ENCODE results near the gene GPR183.

GPR183 gene

DNA sequence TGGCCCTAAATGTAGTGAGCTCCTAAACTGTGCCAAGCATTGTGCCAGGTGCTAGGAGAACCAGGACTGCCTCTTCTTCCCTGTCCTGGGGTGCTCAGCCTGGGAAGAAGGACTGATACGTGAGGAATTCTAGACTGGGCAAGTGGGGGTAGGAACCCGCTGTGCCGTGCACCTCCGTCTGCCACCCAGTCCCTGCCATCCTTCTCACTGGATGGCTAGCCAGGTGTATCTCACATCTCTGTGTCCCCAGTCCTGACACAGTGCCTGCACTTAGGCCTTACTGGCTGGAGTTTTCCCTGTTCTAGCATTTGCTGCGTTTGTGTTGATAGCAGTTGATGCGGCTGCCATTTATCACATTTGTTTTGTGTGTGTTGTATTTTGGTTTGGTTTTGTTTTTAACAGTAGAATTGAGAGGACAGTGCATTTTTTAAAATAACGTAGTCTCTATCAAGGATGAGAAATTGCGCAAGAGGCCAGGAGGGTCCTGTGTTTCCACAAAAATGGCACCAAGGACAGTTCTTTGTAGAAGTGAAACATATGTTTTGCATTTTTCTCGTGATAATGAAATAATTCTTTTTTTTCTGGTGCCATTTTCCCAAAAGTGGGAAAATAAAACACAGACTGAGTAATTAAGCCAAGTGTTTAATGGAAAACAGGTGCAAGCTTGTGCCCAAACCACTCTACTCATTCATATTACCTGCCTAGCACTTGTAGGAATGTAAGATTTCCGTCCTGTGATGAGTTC is 4.7 kb upstream of the GPR183 start:
- no peak for FAIRE-seq

DNA sequence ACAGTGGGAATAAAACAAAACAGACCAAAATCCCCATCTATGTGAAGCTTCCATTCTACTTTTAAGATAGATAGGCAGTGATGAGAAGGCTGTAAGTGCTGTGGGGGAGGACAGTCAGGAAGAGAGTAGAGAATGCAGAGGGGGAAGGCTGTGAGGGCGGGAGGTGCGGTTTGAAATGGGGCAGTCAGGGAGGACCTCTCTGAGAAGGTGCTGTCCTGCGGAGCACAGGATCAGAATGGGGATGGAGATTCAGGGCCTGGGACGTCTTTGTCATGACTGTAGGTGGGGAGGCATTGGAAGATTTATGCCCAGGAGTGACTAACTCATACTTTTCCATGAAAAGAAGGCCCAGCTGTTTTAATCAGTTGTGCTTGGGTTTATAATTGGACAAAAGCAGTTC is 3.9 kb upstream of the GPR183 start:
- no peak for FAIRE-seq

DNA sequence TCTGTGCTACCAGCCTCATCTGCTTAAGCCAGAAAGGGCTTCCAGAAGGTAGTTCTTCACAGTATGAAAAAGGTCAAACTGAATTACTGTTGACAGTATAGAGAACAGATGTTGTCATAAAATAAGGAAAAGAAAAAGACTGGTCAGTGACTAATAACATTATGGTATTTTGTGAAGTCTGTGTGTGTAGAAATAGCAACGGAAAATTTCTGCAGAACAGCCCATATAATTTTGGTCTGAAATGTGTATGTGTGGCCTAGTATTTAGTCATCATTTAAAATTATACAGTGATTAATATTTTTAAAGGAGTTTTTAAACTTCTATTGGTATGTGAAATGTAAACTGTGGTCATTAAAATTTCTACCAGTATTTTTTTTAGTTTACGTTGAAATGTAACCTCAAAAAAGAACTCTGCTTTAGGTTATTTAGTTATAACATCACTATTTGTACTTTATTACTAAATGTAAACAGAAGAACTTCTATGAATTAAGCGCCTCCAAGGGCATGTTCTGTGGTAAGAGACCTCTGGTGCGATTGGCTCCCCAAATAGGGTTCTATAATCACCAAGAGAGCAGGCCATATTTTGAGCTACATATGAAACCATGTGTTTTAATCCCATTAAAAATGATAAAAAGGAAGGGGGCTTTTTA is 3.3 kb upstream of the GPR183 start:
- peak; percentile 64 for FAIRE-seq

DNA sequence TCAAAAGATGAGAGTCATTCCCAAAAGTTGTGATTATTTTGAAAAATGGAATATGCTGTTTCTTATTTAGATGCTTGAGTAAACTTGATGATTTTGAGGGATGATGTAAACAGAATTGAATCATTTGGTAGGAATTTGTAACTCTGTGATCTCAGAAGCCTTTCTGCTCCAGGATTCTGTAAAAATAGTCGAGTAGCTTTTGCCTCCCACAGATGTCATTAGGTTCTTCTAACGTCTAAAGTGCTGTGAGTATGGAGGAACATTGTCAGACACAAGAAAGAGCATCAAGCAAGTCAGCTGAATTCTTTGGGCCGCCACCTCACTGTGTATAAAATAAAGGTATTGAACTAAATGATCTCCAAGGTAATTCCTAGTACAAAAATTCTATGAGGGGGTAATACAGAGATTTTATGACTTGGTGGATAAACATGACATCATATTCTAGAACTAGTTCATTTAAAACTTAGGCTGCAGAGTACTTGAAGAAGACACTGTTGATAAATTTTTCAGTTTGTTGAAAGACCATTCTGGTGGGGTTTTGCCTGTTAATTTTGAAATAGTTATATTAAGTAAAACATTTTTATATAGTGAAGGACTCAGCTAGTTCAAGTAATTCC is 1.4 kb upstream of the GPR183 start:
- FAIRE-seq: no peak

- FAIRE-seq: no peak
Measured at GRCh38 chr13:99307648-99308339, 595 bp upstream of the GPR183 start.

GRCh38 chr13:99305566-99305965 is 1.6 kb downstream of the GPR183 start:
- no peak for FAIRE-seq

DNA sequence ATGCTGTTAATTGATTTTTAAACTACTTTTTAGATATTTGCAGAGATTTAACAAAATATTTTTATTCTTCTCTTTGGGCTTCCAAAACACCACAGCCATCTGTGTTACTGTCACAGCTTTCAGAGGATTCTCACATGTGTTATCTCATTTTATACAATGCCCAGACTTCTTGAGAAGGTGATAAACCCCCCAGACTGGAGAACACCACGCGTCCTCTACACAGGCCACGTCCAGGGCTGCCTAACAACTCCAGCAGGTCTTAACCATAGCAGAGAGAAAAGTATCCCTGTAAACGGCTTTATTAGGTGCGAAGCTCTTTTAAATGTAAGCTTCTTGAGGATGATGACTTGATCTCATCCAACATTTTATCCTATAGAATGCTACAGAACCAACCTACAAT is 2.0 kb downstream of the GPR183 start:
- FAIRE-seq: no peak

DNA sequence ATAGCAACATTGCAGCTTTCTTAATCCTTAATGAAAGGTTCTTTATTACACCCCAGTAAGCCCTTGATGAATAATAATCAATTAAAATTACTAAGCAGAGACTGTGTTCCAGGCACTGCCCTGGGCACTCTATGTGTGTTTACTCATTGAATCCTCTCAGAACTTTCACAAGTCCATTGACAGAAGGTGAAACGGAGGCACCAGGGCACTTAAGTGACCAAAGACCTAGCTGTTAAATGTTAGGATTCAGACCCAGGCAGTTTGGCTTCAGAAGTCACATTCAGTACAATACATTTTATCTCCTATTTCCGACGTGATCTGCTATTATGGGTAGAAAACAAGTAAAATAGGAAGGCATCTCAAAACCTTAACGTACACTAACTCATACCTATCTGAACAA is 2.7 kb downstream of the GPR183 start:
- FAIRE-seq: no peak

GRCh38 chr13:99303863-99304521 is 3.2 kb downstream of the GPR183 start:
- no peak for FAIRE-seq

- no peak for FAIRE-seq
Measured at GRCh38 chr13:99302637-99303505, 4.3 kb downstream of the GPR183 start.

DNA sequence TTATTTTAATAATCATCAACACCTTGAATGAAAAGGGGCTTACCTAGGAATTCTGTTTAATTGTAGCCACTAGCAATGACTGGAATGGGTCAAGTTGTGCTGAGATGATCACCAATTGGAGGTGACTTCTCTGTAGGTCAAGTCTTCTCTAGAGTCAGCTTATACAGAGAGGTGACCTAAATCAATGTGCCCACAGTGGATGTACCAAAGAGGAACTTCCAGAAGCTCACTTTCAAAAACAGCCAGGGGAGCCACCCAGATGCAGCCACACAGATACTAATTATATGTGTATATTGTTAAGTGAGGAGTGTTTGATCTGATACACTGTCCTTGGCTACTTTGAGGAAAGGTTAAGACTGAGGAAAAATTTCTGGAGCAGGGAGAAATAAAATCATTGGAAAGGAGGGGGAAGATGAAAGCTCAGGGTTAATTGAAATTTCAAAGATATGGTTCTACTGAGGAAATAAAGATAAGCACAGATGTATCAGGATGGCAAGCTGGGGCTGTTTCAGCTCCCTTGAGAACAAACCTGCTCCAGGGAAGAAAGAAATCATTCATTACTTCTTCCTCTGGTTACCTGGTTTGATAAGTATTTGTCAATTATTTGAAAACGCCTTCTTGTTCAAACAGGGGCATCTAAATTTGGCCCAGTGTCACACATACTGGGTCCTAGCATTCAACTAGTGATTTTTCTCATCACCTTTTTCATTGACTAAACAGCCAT is 5.1 kb downstream of the GPR183 start:
- no peak for FAIRE-seq

DNA sequence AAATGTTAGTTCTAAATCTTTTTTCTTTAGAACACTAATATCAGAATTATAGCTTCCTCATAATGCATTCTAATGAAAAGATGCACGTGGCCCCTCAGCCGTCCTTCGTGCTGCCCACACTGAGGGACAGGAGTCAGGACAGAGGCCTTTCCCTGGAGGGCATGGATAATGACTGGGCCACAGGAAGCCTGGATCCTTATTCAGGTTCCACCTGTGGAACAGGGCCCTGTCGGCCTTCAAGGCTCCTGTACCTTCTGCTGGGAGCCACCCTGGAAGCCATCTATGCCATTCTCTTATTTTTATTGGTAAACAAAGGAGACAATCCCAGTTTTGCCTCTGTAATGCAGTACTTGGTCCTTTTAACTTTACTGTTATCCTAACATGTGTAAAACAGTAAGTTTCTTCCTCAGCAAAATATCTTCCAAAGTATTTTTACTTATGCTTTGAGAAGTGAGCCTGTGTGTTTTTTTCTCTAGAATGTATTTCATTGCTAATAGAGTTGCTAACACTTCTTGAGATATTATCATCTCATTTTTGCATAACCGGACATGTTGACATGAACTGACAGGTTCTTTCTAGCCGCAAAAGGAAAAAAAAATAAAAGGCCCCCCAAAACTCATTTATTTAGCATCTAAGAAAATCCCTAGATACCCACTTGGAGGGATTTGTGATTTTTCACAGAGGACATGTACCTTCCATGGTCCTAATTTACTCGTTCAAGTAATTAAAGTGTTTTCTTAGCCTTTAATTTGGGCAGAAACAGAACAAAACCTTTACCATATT is 6.0 kb downstream of the GPR183 start:
- FAIRE-seq: no peak

DNA sequence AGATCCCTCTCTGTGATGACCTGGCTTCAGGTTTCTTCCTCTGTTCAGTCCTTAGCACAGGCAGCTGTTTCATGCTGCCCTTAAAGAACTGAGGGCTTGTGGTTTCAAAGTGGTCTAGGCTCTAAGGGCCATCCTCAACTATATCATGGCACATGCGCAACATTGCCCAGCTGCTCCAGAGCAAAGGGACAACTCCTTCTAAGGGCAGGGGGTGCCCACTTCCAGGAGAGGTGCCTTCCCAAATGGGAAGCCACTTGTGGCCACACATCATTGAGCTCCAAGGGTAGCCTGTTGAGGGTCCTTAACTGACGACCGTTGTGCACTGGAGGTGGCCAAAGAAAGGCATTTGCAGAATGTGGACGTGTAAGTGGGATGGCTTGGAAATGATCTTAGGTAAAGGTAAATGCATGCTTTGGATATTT is 7.3 kb downstream of the GPR183 start:
- FAIRE-seq: no peak

- FAIRE-seq: no peak
Measured at GRCh38 chr13:99299256-99299919, 7.8 kb downstream of the GPR183 start.

DNA sequence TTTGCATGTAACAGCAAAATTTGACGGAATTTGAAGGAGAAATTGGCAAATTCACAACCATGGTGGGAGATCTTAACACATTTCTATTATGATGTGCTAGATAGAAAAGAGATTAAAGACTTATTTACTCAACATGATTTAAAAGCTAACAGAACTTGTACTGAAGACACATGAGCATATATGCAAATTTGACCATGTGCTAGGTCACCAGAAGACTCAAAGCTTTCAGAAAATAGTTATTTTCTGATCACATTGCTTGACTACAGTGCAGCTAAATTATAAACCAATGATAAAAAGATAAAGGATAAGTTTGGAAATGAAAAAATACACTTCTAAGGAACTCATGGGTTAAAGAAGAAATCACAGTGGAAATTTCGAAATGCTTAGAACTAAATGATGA is 9.1 kb downstream of the GPR183 start:
- FAIRE-seq: no peak

GRCh38 chr13:99297331-99297730 is 9.9 kb downstream of the GPR183 start:
- no peak for FAIRE-seq

DNA sequence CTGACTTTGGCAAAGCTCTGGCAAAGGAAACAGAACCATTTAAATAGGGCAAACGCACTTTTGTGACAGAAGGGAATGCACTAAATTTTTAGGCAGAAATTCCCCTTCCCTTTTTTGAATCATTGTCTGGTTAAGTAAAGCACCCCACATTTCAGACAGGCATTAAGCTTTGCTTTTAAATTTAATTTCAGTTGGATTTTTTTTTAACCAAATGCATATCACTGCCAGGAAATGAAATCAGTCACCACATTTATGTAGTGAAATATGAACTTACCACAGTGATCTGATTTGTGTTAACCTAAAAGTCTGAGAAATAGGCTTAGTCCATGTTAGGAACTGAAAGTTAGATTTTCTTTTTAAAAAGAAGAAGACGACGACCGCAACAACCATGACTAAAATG is 10.8 kb downstream of the GPR183 start:
- FAIRE-seq: no peak

- FAIRE-seq: no peak
Measured at GRCh38 chr13:99295488-99296252, 11.5 kb downstream of the GPR183 start.

GRCh38 chr13:99294958-99295357 is 12.2 kb downstream of the GPR183 start:
- no peak for FAIRE-seq
